ENCODE measurements around the gene PTPRD.

Gene PTPRD

GRCh38 chr9:9231946-9232345 is 1380.9 kb downstream of the PTPRD start:
- H3K9me3 ChIP-seq (ENCODE audit: insufficient read depth, low read depth, low read length), result peaks cover 5% of the 10 kb centered on the region
- H3K27me3 ChIP-seq (ENCODE audit: insufficient read depth, low read length), result no peaks in the 10 kb centered on the region
- H3K4ac ChIP-seq (ENCODE audit: low read depth, low read length), result no peak overlapping the region
- H4K12ac ChIP-seq (ENCODE audit: low read depth, low read length), result no peak overlapping the region
- no peak overlapping the region for H3K4me2 ChIP-seq (ENCODE audit: low read length)
- H3K4me3 ChIP-seq (ENCODE audit: low read depth, low read length), result no peak overlapping the region
- no peak overlapping the region for H3K27ac ChIP-seq (ENCODE audit: low read depth, low read length)
- no peak overlapping the region for H3K9ac ChIP-seq (ENCODE audit: low read length)
- H3K4me1 ChIP-seq (ENCODE audit: control insufficient read depth in 1 of 2, insufficient read depth in 2 of 2, low read length in 2 of 2), result no peaks in the 10 kb centered on the region
- H4K8ac ChIP-seq (ENCODE audit: low read depth, low read length), result no peak overlapping the region
- no peak overlapping the region for H2BK5ac ChIP-seq (ENCODE audit: low read depth, low read length, poor library complexity)
- no peak overlapping the region for H2BK120ac ChIP-seq (ENCODE audit: insufficient read depth, low read length, poor library complexity)
- no peak overlapping the region for H4K91ac ChIP-seq (ENCODE audit: low read depth, low read length)
- H2AK5ac ChIP-seq (ENCODE audit: low read length), result no peak overlapping the region
- no peak overlapping the region for H3K23ac ChIP-seq (ENCODE audit: low read length)
- no peak overlapping the region for H3K18ac ChIP-seq (ENCODE audit: low read length)
- H2BK12ac ChIP-seq (ENCODE audit: low read length), result no peak overlapping the region
- H3K14ac ChIP-seq (ENCODE audit: low read length), result no peak overlapping the region
- no peak overlapping the region for H2AFZ ChIP-seq (ENCODE audit: insufficient read depth, low read length, poor library complexity)
- H3K36me3 ChIP-seq (ENCODE audit: control insufficient read depth in 1 of 2, insufficient read depth in 2 of 2, low read length in 2 of 2), result no peaks in the 10 kb centered on the region
- no peaks in the 10 kb centered on the region for H3K79me1 ChIP-seq (ENCODE audit: low read length)
- H3K79me2 ChIP-seq (ENCODE audit: control insufficient read depth, insufficient read depth, low read length, poor library complexity), result no peaks in the 10 kb centered on the region
- no peak for DNase-seq

- no peak overlapping the region for H2BK5ac ChIP-seq (ENCODE audit: low read depth, low read length, poor library complexity)
- no peaks in the 10 kb centered on the region for H3K79me2 ChIP-seq (ENCODE audit: control insufficient read depth, insufficient read depth, low read length, poor library complexity)
- H4K8ac ChIP-seq (ENCODE audit: low read depth, low read length), result no peak overlapping the region
- no peak overlapping the region for H3K4ac ChIP-seq (ENCODE audit: low read depth, low read length)
- H3K27ac ChIP-seq (ENCODE audit: low read depth, low read length), result no peak overlapping the region
- H2BK12ac ChIP-seq (ENCODE audit: low read length), result no peak overlapping the region
- H3K9me3 ChIP-seq (ENCODE audit: insufficient read depth, low read depth, low read length), result peaks cover 5% of the 10 kb centered on the region
- H3K23ac ChIP-seq (ENCODE audit: low read length), result no peak overlapping the region
- no CpG with 5 or more reads among the region's 3 CpGs for whole genome bisulfite sequencing (ENCODE audit: extremely low coverage, insufficient coverage, insufficient read length)
- no peak overlapping the region for H4K12ac ChIP-seq (ENCODE audit: low read depth, low read length)
- H3K18ac ChIP-seq (ENCODE audit: low read length), result no peak overlapping the region
- no peaks in the 10 kb centered on the region for H3K36me3 ChIP-seq (ENCODE audit: control insufficient read depth in 1 of 2, insufficient read depth in 2 of 2, low read length in 2 of 2)
- H4K91ac ChIP-seq (ENCODE audit: low read depth, low read length), result no peak overlapping the region
- no peak overlapping the region for H3K14ac ChIP-seq (ENCODE audit: low read length)
- H3K79me1 ChIP-seq (ENCODE audit: low read length), result no peaks in the 10 kb centered on the region
- H3K9ac ChIP-seq (ENCODE audit: low read length), result no peak overlapping the region
- no peaks in the 10 kb centered on the region for H3K4me1 ChIP-seq (ENCODE audit: control insufficient read depth in 1 of 2, insufficient read depth in 2 of 2, low read length in 2 of 2)
- H2AK5ac ChIP-seq (ENCODE audit: low read length), result no peak overlapping the region
- no peaks in the 10 kb centered on the region for H3K27me3 ChIP-seq (ENCODE audit: insufficient read depth, low read length)
- H2BK120ac ChIP-seq (ENCODE audit: insufficient read depth, low read length, poor library complexity), result no peak overlapping the region
- H3K4me3 ChIP-seq (ENCODE audit: low read depth, low read length), result no peak overlapping the region
- DNase-seq, result no peak
- no peak overlapping the region for H2AFZ ChIP-seq (ENCODE audit: insufficient read depth, low read length, poor library complexity)
- H3K4me2 ChIP-seq (ENCODE audit: low read length), result no peak overlapping the region
Measured at GRCh38 chr9:9229269-9229668, 1383.5 kb downstream of the PTPRD start.

GRCh38 chr9:9223175-9223574 is 1389.6 kb downstream of the PTPRD start:
- no peaks in the 10 kb centered on the region for H3K9me3 ChIP-seq (ENCODE audit: insufficient read depth, low read depth, low read length)
- no peaks in the 10 kb centered on the region for H3K79me1 ChIP-seq (ENCODE audit: low read length)
- no peak overlapping the region for H4K12ac ChIP-seq (ENCODE audit: low read depth, low read length)
- H3K23ac ChIP-seq (ENCODE audit: low read length), result no peak overlapping the region
- H3K18ac ChIP-seq (ENCODE audit: low read length), result no peak overlapping the region
- H3K14ac ChIP-seq (ENCODE audit: low read length), result no peak overlapping the region
- no peaks in the 10 kb centered on the region for H3K4me1 ChIP-seq (ENCODE audit: control insufficient read depth in 1 of 2, insufficient read depth in 2 of 2, low read length in 2 of 2)
- H2BK12ac ChIP-seq (ENCODE audit: low read length), result no peak overlapping the region
- no peak overlapping the region for H3K9ac ChIP-seq (ENCODE audit: low read length)
- H3K4ac ChIP-seq (ENCODE audit: low read depth, low read length), result no peak overlapping the region
- no peak overlapping the region for H3K4me3 ChIP-seq (ENCODE audit: low read depth, low read length)
- H2BK5ac ChIP-seq (ENCODE audit: low read depth, low read length, poor library complexity), result no peak overlapping the region
- no peak overlapping the region for H3K4me2 ChIP-seq (ENCODE audit: low read length)
- no peak overlapping the region for H2BK120ac ChIP-seq (ENCODE audit: insufficient read depth, low read length, poor library complexity)
- no peak overlapping the region for H2AFZ ChIP-seq (ENCODE audit: insufficient read depth, low read length, poor library complexity)
- no peak overlapping the region for H4K91ac ChIP-seq (ENCODE audit: low read depth, low read length)
- no peak overlapping the region for H4K8ac ChIP-seq (ENCODE audit: low read depth, low read length)
- H2AK5ac ChIP-seq (ENCODE audit: low read length), result no peak overlapping the region
- no peaks in the 10 kb centered on the region for H3K79me2 ChIP-seq (ENCODE audit: control insufficient read depth, insufficient read depth, low read length, poor library complexity)
- no peaks in the 10 kb centered on the region for H3K27me3 ChIP-seq (ENCODE audit: insufficient read depth, low read length)
- no peak for DNase-seq
- no peak overlapping the region for H3K27ac ChIP-seq (ENCODE audit: low read depth, low read length)
- H3K36me3 ChIP-seq (ENCODE audit: control insufficient read depth in 1 of 2, insufficient read depth in 2 of 2, low read length in 2 of 2), result no peaks in the 10 kb centered on the region

GRCh38 chr9:9222730-9223129 is 1390.1 kb downstream of the PTPRD start:
- Histone ChIP-seq H3K36me3 (ENCODE audit: control insufficient read depth in 1 of 2, insufficient read depth in 2 of 2, low read length in 2 of 2) (no peaks in the 10 kb centered on the region), H2BK12ac (ENCODE audit: low read length) (no peak overlapping the region), H2BK5ac (ENCODE audit: low read depth, low read length, poor library complexity) (no peak overlapping the region), H3K9ac (ENCODE audit: low read length) (no peak overlapping the region), H3K14ac (ENCODE audit: low read length) (no peak overlapping the region), H3K79me1 (ENCODE audit: low read length) (no peaks in the 10 kb centered on the region), H2AFZ (ENCODE audit: insufficient read depth, low read length, poor library complexity) (no peak overlapping the region), H3K4me3 (ENCODE audit: low read depth, low read length) (no peak overlapping the region), H4K12ac (ENCODE audit: low read depth, low read length) (no peak overlapping the region), H4K8ac (ENCODE audit: low read depth, low read length) (no peak overlapping the region), H3K4me2 (ENCODE audit: low read length) (no peak overlapping the region), H3K23ac (ENCODE audit: low read length) (no peak overlapping the region), H2BK120ac (ENCODE audit: insufficient read depth, low read length, poor library complexity) (no peak overlapping the region), H2AK5ac (ENCODE audit: low read length) (no peak overlapping the region), H3K9me3 (ENCODE audit: insufficient read depth, low read depth, low read length) (no peaks in the 10 kb centered on the region), H3K4me1 (ENCODE audit: control insufficient read depth in 1 of 2, insufficient read depth in 2 of 2, low read length in 2 of 2) (no peaks in the 10 kb centered on the region), H3K27ac (ENCODE audit: low read depth, low read length) (no peak overlapping the region), H3K18ac (ENCODE audit: low read length) (no peak overlapping the region), H4K91ac (ENCODE audit: low read depth, low read length) (no peak overlapping the region), H3K27me3 (ENCODE audit: insufficient read depth, low read length) (no peaks in the 10 kb centered on the region), H3K4ac (ENCODE audit: low read depth, low read length) (no peak overlapping the region), H3K79me2 (ENCODE audit: control insufficient read depth, insufficient read depth, low read length, poor library complexity) (no peaks in the 10 kb centered on the region)
- no peak for DNase-seq
- no CpG with 5 or more reads among the region's 1 CpG for WGBS (ENCODE audit: extremely low coverage, insufficient coverage, insufficient read length)

- Histone ChIP-seq H2BK120ac (ENCODE audit: insufficient read depth, low read length, poor library complexity) (no peak overlapping the region), H3K4me1 (ENCODE audit: control insufficient read depth in 1 of 2, insufficient read depth in 2 of 2, low read length in 2 of 2) (no peaks in the 10 kb centered on the region), H3K4ac (ENCODE audit: low read depth, low read length) (no peak overlapping the region), H3K79me1 (ENCODE audit: low read length) (no peaks in the 10 kb centered on the region), H2BK5ac (ENCODE audit: low read depth, low read length, poor library complexity) (no peak overlapping the region), H2AK5ac (ENCODE audit: low read length) (no peak overlapping the region), H3K4me3 (ENCODE audit: low read depth, low read length) (no peak overlapping the region), H3K79me2 (ENCODE audit: control insufficient read depth, insufficient read depth, low read length, poor library complexity) (no peaks in the 10 kb centered on the region), H3K4me2 (ENCODE audit: low read length) (no peak overlapping the region), H3K23ac (ENCODE audit: low read length) (no peak overlapping the region), H3K14ac (ENCODE audit: low read length) (no peak overlapping the region), H2AFZ (ENCODE audit: insufficient read depth, low read length, poor library complexity) (no peak overlapping the region), H3K27me3 (ENCODE audit: insufficient read depth, low read length) (no peaks in the 10 kb centered on the region), H3K9ac (ENCODE audit: low read length) (no peak overlapping the region), H4K12ac (ENCODE audit: low read depth, low read length) (no peak overlapping the region), H3K27ac (ENCODE audit: low read depth, low read length) (no peak overlapping the region), H2BK12ac (ENCODE audit: low read length) (no peak overlapping the region), H3K9me3 (ENCODE audit: insufficient read depth, low read depth, low read length) (no peaks in the 10 kb centered on the region), H4K8ac (ENCODE audit: low read depth, low read length) (no peak overlapping the region), H4K91ac (ENCODE audit: low read depth, low read length) (no peak overlapping the region), H3K18ac (ENCODE audit: low read length) (no peak overlapping the region), H3K36me3 (ENCODE audit: control insufficient read depth in 1 of 2, insufficient read depth in 2 of 2, low read length in 2 of 2) (no peaks in the 10 kb centered on the region)
- DNase-seq, result no peak
- no CpG with 5 or more reads among the region's 2 CpGs for WGBS (ENCODE audit: extremely low coverage, insufficient coverage, insufficient read length)
Measured at GRCh38 chr9:9216934-9217333, 1395.9 kb downstream of the PTPRD start.
